Measurements from ENCODE around the gene SORCS1.

The SORCS1 gene

DNA sequence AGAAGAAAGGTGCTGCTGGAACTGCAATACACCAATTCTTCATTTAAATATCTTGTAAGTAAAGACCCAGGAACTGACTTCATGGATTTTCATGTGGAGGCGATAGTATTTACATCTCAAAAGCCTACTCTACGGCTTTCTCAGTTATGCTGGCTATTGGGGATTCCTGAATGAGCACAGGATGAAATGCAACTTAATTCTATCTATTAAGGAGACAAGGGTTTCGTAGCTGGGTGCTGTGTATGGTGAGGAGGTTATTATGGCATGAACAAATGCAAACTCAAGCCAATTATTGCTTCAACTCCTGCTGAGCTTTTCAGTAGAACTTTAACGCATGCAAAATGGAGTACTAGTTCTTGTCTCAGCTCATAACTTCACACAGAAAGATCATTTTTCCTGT, 251.2 kb downstream of the SORCS1 start:
- TF ChIP-seq, protein P1, sequence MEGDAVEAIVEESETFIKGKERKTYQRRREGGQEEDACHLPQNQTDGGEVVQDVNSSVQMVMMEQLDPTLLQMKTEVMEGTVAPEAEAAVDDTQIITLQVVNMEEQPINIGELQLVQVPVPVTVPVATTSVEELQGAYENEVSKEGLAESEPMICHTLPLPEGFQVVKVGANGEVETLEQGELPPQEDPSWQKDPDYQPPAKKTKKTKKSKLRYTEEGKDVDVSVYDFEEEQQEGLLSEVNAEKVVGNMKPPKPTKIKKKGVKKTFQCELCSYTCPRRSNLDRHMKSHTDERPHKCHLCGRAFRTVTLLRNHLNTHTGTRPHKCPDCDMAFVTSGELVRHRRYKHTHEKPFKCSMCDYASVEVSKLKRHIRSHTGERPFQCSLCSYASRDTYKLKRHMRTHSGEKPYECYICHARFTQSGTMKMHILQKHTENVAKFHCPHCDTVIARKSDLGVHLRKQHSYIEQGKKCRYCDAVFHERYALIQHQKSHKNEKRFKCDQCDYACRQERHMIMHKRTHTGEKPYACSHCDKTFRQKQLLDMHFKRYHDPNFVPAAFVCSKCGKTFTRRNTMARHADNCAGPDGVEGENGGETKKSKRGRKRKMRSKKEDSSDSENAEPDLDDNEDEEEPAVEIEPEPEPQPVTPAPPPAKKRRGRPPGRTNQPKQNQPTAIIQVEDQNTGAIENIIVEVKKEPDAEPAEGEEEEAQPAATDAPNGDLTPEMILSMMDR (IDR thresholded peaks at IDR 0.05; ENCODE audit: control insufficient read depth, extremely low read depth, insufficient read depth), result no peak
- no peak for DNase-seq (ENCODE audit: low read depth)
- no peak overlapping the region for H3K4me3 ChIP-seq (ENCODE audit: low read depth, low read length)

- H3K4me3 ChIP-seq (ENCODE audit: low read depth, low read length), result no peak overlapping the region
- TF ChIP-seq, protein P1 (IDR thresholded peaks at IDR 0.05; ENCODE audit: control insufficient read depth, extremely low read depth, insufficient read depth), result no peak
- DNase-seq (ENCODE audit: low read depth), result no peak
Observed at GRCh38 chr10:106911096-106911495, 253.4 kb downstream of the SORCS1 start.

DNA sequence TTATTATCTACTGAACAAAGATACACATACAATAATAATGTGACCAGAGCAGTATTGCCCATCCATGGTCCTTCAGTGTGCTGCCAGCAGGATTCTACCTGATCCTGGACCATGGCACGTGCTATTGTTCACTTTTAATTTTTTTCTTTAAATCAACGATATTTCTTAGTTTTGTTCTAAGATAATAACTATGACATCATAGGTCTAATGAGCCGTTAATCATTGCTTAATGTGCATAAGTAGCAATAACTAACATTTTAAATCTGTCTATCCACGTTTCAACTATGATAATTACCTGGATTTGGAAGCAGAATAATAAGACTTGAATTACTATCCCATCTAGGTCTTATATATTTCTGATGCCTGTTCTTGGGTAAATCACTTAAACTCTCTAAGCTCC, 253.8 kb downstream of the SORCS1 start:
- no peak for DNase-seq (ENCODE audit: low read depth)
- H3K4me3 ChIP-seq (ENCODE audit: low read depth, low read length), result no peak overlapping the region
- TF ChIP-seq, protein P1 (IDR thresholded peaks at IDR 0.05; ENCODE audit: control insufficient read depth, extremely low read depth, insufficient read depth), result no peak

DNA sequence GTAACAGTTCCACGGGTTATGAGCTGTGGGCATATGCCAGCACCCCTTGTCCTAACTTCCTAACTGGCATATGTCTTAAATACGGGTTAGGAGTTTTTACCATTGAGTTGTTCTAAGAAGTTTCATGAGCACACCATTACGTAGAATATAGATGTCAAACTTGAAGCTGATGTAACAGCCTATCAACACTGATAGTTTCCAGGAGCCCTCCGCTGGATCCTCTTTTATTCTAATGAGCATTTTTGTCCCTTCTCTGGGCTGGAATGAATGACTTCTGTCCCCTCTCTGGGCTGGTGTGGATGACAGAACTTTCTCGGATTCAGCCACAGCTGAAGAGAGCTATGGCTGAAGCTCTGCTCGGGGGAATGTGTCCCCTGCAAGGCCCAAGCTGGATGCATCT, 256.3 kb downstream of the SORCS1 start:
- TF ChIP-seq, protein P1 (IDR thresholded peaks at IDR 0.05; ENCODE audit: control insufficient read depth, extremely low read depth, insufficient read depth), result no peak
- DNase-seq (ENCODE audit: low read depth), result no peak
- H3K4me3 ChIP-seq (ENCODE audit: low read depth, low read length), result no peak overlapping the region

- TF ChIP-seq, protein P1 (IDR thresholded peaks at IDR 0.05; ENCODE audit: control insufficient read depth, extremely low read depth, insufficient read depth), result no peak
- no peak for DNase-seq (ENCODE audit: low read depth)
Observed at GRCh38 chr10:106904209-106904608, 260.3 kb downstream of the SORCS1 start.

GRCh38 chr10:106903180-106903579, 261.3 kb downstream of the SORCS1 start:
- TF ChIP-seq, protein P1 (IDR thresholded peaks at IDR 0.05; ENCODE audit: control insufficient read depth, extremely low read depth, insufficient read depth), result no peak
- no peak overlapping the region for H3K4me3 ChIP-seq (ENCODE audit: low read depth, low read length)
- no peak for DNase-seq (ENCODE audit: low read depth)

More at GRCh38 chr10:106904209-106904608, 260.3 kb downstream of the SORCS1 start:
- no peak overlapping the region for H3K4me3 ChIP-seq (ENCODE audit: low read depth, low read length)

- H3K4me3 ChIP-seq (ENCODE audit: low read depth, low read length), result no peak overlapping the region
- DNase-seq (ENCODE audit: low read depth), result no peak
- TF ChIP-seq, protein P1 (IDR thresholded peaks at IDR 0.05; ENCODE audit: control insufficient read depth, extremely low read depth, insufficient read depth), result no peak
Observed at GRCh38 chr10:106900016-106900652, 264.4 kb downstream of the SORCS1 start.

Measured in LNCaP clone FGC (cell line).